ENCODE measurements around the gene CACNG4.

- TF ChIP-seq ZNF224 (CRISPR knock-in tag; IDR thresholded peaks at IDR 0.05) = no peak
- TF ChIP-seq CTCF (IDR thresholded peaks at IDR 0.05 in 2 of 3, conservative IDR thresholded peaks at IDR 0.05 in 1 of 3; ENCODE audit: insufficient read depth in 2 of 3, low read depth in 1 of 3, low read length in 3 of 3) = no peak
- no peak for TF ChIP-seq POLR3A (IDR thresholded peaks at IDR 0.05; ENCODE audit: borderline replicate concordance, extremely low read depth, insufficient read depth, insufficient read length)
- TF ChIP-seq FOXP1 (CRISPR knock-in tag; IDR thresholded peaks at IDR 0.05) = no peak
- TF ChIP-seq ZFP30 (CRISPR knock-in tag; IDR thresholded peaks at IDR 0.05; ENCODE audit: borderline replicate concordance) = no peak
- no peak for TF ChIP-seq POLR2A (conservative IDR thresholded peaks at IDR 0.05)
- no peak for TF ChIP-seq KAT7 (CRISPR knock-in tag; IDR thresholded peaks at IDR 0.05; ENCODE audit: borderline replicate concordance)
- no peak for TF ChIP-seq RNF219 (CRISPR knock-in tag; IDR thresholded peaks at IDR 0.05)
- no peak for TF ChIP-seq CBFB (CRISPR knock-in tag; IDR thresholded peaks at IDR 0.05)
- TF ChIP-seq HMG20A (CRISPR knock-in tag; conservative IDR thresholded peaks at IDR 0.05) = no peak
- TF ChIP-seq REST (IDR thresholded peaks at IDR 0.05; ENCODE audit: borderline replicate concordance) = no peak
- no peak for TF ChIP-seq REST (CRISPR knock-in tag; IDR thresholded peaks at IDR 0.05; ENCODE audit: low read depth)
- no peak for TF ChIP-seq RFX7 (CRISPR knock-in tag; IDR thresholded peaks at IDR 0.05)
- no peak for TF ChIP-seq RERE (CRISPR knock-in tag; IDR thresholded peaks at IDR 0.05; ENCODE audit: borderline replicate concordance)
- no peak for TF ChIP-seq EP300 (IDR thresholded peaks at IDR 0.05; ENCODE audit: low read length)
Observed at GRCh38 chr17:66975188-66975587, 10.7 kb downstream of the CACNG4 start.

Measured in K562 (cell line).